ENCODE results near the gene DHRS7. TPM values are rescaled to one million over a fixed set of nuclear protein-coding genes. Genes with fewer than 3 reads are reported as not detected.

Gene DHRS7
- total RNA-seq, 1 donor from 2014 or later, result 41.5 TPM

GRCh38 chr14:60163693-60164092 is 1.5 kb downstream of the DHRS7 start:
- H3K36me3 Mint-ChIP-seq (ENCODE audit: low read depth), result peaks cover 31% of the 10 kb centered on the region
- TF ChIP-seq, protein P1, sequence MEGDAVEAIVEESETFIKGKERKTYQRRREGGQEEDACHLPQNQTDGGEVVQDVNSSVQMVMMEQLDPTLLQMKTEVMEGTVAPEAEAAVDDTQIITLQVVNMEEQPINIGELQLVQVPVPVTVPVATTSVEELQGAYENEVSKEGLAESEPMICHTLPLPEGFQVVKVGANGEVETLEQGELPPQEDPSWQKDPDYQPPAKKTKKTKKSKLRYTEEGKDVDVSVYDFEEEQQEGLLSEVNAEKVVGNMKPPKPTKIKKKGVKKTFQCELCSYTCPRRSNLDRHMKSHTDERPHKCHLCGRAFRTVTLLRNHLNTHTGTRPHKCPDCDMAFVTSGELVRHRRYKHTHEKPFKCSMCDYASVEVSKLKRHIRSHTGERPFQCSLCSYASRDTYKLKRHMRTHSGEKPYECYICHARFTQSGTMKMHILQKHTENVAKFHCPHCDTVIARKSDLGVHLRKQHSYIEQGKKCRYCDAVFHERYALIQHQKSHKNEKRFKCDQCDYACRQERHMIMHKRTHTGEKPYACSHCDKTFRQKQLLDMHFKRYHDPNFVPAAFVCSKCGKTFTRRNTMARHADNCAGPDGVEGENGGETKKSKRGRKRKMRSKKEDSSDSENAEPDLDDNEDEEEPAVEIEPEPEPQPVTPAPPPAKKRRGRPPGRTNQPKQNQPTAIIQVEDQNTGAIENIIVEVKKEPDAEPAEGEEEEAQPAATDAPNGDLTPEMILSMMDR (IDR thresholded peaks at IDR 0.05), result no peak
- H3K9me3 Mint-ChIP-seq, result no peaks in the 10 kb centered on the region
- intact Hi-C loops (cut with micrococcal nuclease), result loop anchor here (1.0 to 2.0 kb wide), 2 partner anchors 167 to 975 kb away; partner anchors contain the start of gene DAAM1
- CTCF ChIA-PET, result interaction anchor here (3.0 kb wide), 1 partner anchor 19 kb away, joined by 28 read pairs; no protein-coding TSS in a partner anchor
- H3K4me3 Mint-ChIP-seq, result peak overlapping the region; percentile 99
- no peaks in the 10 kb centered on the region for H3K27me3 Mint-ChIP-seq
- ATAC-seq (ENCODE audit: low read depth) (no peak), DNase-seq (no peak)
- POLR2A ChIA-PET, result interaction anchor here (0.6 to 3.8 kb wide), 4 partner anchors 12 to 1737 kb away, joined by 4 to 57 read pairs (median 7); partner anchors contain the start of gene PPM1A
- peaks cover 49% of the 10 kb centered on the region for H3K4me1 Mint-ChIP-seq
- H3K27ac Mint-ChIP-seq, result no peak overlapping the region

- intact Hi-C loops (cut with micrococcal nuclease), result no loop called here
- ChIA-PET POLR2A (interaction anchor here (1.6 to 2.2 kb wide), 2 partner anchors 69 to 87 kb away, joined by 5 to 11 read pairs; partner anchors contain the start of genes PCNX4 and PPM1A), CTCF (interaction anchor here (1.6 kb wide), 1 partner anchor 21 kb away, joined by 4 read pairs; no protein-coding TSS in a partner anchor)
- H3K9me3 Mint-ChIP-seq, result no peaks in the 10 kb centered on the region
- no peak for ATAC-seq (ENCODE audit: low read depth)
- no peaks in the 10 kb centered on the region for H3K27me3 Mint-ChIP-seq
- H3K36me3 Mint-ChIP-seq (ENCODE audit: low read depth), result peaks cover 37% of the 10 kb centered on the region
- TF ChIP-seq, protein P1 (IDR thresholded peaks at IDR 0.05), result no peak
- H3K4me3 Mint-ChIP-seq, result no peak overlapping the region
- no peak for DNase-seq
- H3K4me1 Mint-ChIP-seq, result peaks cover 51% of the 10 kb centered on the region
- H3K27ac Mint-ChIP-seq, result peak overlapping the region; percentile 30
These were observed 3.7 kb downstream of the DHRS7 start for GRCh38 chr14:60161196-60162107.

- CTCF ChIA-PET, result interaction anchor here (1.5 to 1.6 kb wide), 2 partner anchors 22 to 195 kb away, joined by 3 to 4 read pairs; no protein-coding TSS in a partner anchor
- intact Hi-C loops (cut with micrococcal nuclease), result no loop called here
- TF ChIP-seq, protein P1 (IDR thresholded peaks at IDR 0.05), result no peak
- no peak overlapping the region for H3K4me3 Mint-ChIP-seq
- ATAC-seq (ENCODE audit: low read depth) (no peak), DNase-seq (no peak)
- POLR2A ChIA-PET, result interaction anchor here (0.6 to 2.2 kb wide), 3 partner anchors 52 to 88 kb away, joined by 5 to 11 read pairs (median 9); partner anchors contain the start of genes PCNX4 and PPM1A
- peaks cover 41% of the 10 kb centered on the region for H3K4me1 Mint-ChIP-seq
- no peaks in the 10 kb centered on the region for H3K9me3 Mint-ChIP-seq
- peaks cover 45% of the 10 kb centered on the region for H3K36me3 Mint-ChIP-seq (ENCODE audit: low read depth)
- H3K27ac Mint-ChIP-seq, result no peak overlapping the region
- H3K27me3 Mint-ChIP-seq, result no peaks in the 10 kb centered on the region
These were observed 4.8 kb downstream of the DHRS7 start for GRCh38 chr14:60160422-60160821.

GRCh38 chr14:60154671-60155070 is 10.5 kb downstream of the DHRS7 start:
- TF ChIP-seq, protein P1 (IDR thresholded peaks at IDR 0.05), result no peak
- Mint-ChIP-seq H3K9me3 (no peaks in the 10 kb centered on the region), H3K4me3 (no peak overlapping the region), H3K4me1 (peaks cover 32% of the 10 kb centered on the region), H3K36me3 (ENCODE audit: low read depth) (peaks cover 64% of the 10 kb centered on the region), H3K27me3 (no peaks in the 10 kb centered on the region), H3K27ac (peak overlapping the region; percentile 35)
- ChIA-PET CTCF (interaction anchor here (0.6 kb wide), 1 partner anchor 391 kb away, joined by 3 read pairs; no protein-coding TSS in a partner anchor), POLR2A (interaction anchor here (1.7 kb wide), 1 partner anchor 11 kb away, joined by 5 read pairs; the partner anchor contains the start of gene DHRS7)
- DNase-seq (no peak), ATAC-seq (ENCODE audit: low read depth) (no peak)
- intact Hi-C loops (cut with micrococcal nuclease), result no loop called here

- Mint-ChIP-seq H3K4me1 (peaks cover 26% of the 10 kb centered on the region), H3K36me3 (ENCODE audit: low read depth) (peaks cover 67% of the 10 kb centered on the region), H3K27ac (peak overlapping the region; percentile 35), H3K4me3 (no peak overlapping the region), H3K9me3 (no peaks in the 10 kb centered on the region), H3K27me3 (no peaks in the 10 kb centered on the region)
- CTCF ChIA-PET, result no interaction called here
- POLR2A ChIA-PET, result no interaction called here
- TF ChIP-seq, protein P1 (IDR thresholded peaks at IDR 0.05), result no peak
- no peak for ATAC-seq (ENCODE audit: low read depth)
- DNase-seq, result no peak
- intact Hi-C loops (cut with micrococcal nuclease), result no loop called here
These were observed 11.2 kb downstream of the DHRS7 start for GRCh38 chr14:60153991-60154390.
